Activated CD8-positive, alpha-beta memory T cell treated with anti-CD3 and anti-CD28 coated beads, Interleukin-2, amount 50 U/mL, for 4 hours (primary cell): Measurements from ENCODE around the gene CTNND2.
"Not testable (repeated sequence)": the region's sequence is repeated elsewhere in the genome, so short reads cannot be mapped to it uniquely, and the experiment has no call there.

Source experiments
- DNase-seq: peaks from one replicate; pipeline ENCODE4 v3.0.0-alpha.2; 2020

Gene CTNND2

GRCh38 chr5:11054014-11054413 is 850.2 kb downstream of the CTNND2 start:
- DNase-seq, result no peak

GRCh38 chr5:11052871-11053270 is 851.4 kb downstream of the CTNND2 start:
- DNase-seq, result no peak

- no peak for DNase-seq
Observed at GRCh38 chr5:11050596-11051304, 853.5 kb downstream of the CTNND2 start.

- DNase-seq, result no peak
Observed at GRCh38 chr5:11048760-11049159, 855.5 kb downstream of the CTNND2 start.

GRCh38 chr5:11047625-11048024 is 856.6 kb downstream of the CTNND2 start:
- no peak for DNase-seq

GRCh38 chr5:11047030-11047429 is 857.2 kb downstream of the CTNND2 start:
- DNase-seq, result no peak

- DNase-seq, result no peak
Observed at GRCh38 chr5:11046160-11046559, 858.1 kb downstream of the CTNND2 start.

GRCh38 chr5:11045411-11045810 is 858.8 kb downstream of the CTNND2 start:
- no peak for DNase-seq

- no peak for DNase-seq
Observed at GRCh38 chr5:11044581-11044980, 859.7 kb downstream of the CTNND2 start.

GRCh38 chr5:11043881-11044280 is 860.4 kb downstream of the CTNND2 start:
- DNase-seq, result no peak

- no peak for DNase-seq
Observed at GRCh38 chr5:11040345-11040744, 863.9 kb downstream of the CTNND2 start.

GRCh38 chr5:11038772-11039171 is 865.5 kb downstream of the CTNND2 start:
- no peak for DNase-seq

- DNase-seq, result no peak
Observed at GRCh38 chr5:11037941-11038340, 866.3 kb downstream of the CTNND2 start.

GRCh38 chr5:11037080-11037479 is 867.2 kb downstream of the CTNND2 start:
- DNase-seq, result no peak

GRCh38 chr5:11030671-11031070 is 873.6 kb downstream of the CTNND2 start:
- DNase-seq, result no peak

GRCh38 chr5:11027660-11028059 is 876.6 kb downstream of the CTNND2 start:
- DNase-seq, result no peak

GRCh38 chr5:11026543-11026942 is 877.7 kb downstream of the CTNND2 start:
- DNase-seq, result no peak

GRCh38 chr5:11023945-11024344 is 880.3 kb downstream of the CTNND2 start:
- DNase-seq, result no peak

GRCh38 chr5:11013793-11014192 is 890.5 kb downstream of the CTNND2 start:
- DNase-seq, result no peak

GRCh38 chr5:11012295-11012694 is 892.0 kb downstream of the CTNND2 start:
- no peak for DNase-seq

GRCh38 chr5:11010429-11011210 is 893.6 kb downstream of the CTNND2 start:
- no peak for DNase-seq

- no peak for DNase-seq
Observed at GRCh38 chr5:11009576-11009975, 894.7 kb downstream of the CTNND2 start.

- DNase-seq, result no peak
Observed at GRCh38 chr5:11007269-11007870, 896.9 kb downstream of the CTNND2 start.

GRCh38 chr5:11004523-11004922 is 899.7 kb downstream of the CTNND2 start:
- not testable (repeated sequence) for DNase-seq
